PFSK-1 (cell line): ENCODE results near the gene FKBP8.

Experiments used
- FOXP2 ChIP-seq: optimal IDR thresholded peaks from 2 replicates; pipeline ENCODE3; 2011; ENCODE audit warnings: borderline replicate concordance, control low read depth, inconsistent platforms; ENCODE audit not compliant: insufficient read depth; ENCODE audit errors: extremely low read length, extremely low read depth
- POLR2AphosphoS5 ChIP-seq: IDR thresholded peaks from 2 replicates; pipeline ENCODE4 v1.6.1; 2012; ENCODE audit warnings: low read depth, mild to moderate bottlenecking, control low read depth, low read length, moderate library complexity
- TAF1 ChIP-seq: IDR thresholded peaks from 2 replicates; pipeline ENCODE4 v1.6.1; 2012; ENCODE audit warnings: low read length, control low read depth, borderline replicate concordance; ENCODE audit not compliant: insufficient read depth
- TF ChIP-seq, protein P1 (sequence below), 2 experiments: IDR thresholded peaks; 2 replicates each; pipeline versions ENCODE4 v1.6.1 to v1.8.0; 2011 to 2012; ENCODE audit warnings: low read depth in 2 of 2, low read length in 2 of 2, control low read depth in 1 of 2, inconsistent platforms in 1 of 2, mild to moderate bottlenecking in 1 of 2, moderate library complexity in 1 of 2; ENCODE audit not compliant: insufficient read depth in 1 of 2

DNA sequence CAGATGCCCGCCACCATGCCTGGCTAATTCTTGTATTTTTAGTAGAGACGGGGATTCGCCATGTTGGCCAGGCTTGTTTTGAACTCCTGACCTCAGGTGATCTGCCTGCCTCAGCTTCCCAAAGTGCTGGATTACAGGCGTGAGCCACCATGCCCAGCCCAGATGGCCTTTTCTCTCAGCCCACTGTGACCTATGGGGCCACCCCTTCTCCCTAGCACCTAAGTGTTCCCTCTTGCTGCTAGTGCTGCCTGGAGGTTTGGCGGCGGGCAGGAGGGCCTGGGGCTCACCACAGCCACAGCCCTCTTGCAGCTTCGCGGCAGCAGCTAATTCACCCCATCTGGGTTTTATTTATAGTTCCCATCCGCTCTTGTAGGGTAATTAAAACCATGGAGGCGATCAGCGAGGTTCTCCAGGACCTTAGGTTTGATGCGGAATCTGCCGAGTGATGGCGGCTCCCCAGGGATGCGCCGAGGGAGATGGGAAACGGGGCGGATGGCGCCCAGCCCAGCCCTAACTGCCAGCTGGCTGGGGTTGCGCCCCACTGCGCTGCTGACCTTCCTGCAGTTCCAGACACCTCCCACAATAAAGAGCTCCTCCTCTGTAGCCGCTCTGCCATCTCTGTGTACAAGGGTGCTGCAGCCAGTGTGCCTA lies 48.5 kb upstream of the FKBP8 start:
- TF ChIP-seq, protein P1, sequence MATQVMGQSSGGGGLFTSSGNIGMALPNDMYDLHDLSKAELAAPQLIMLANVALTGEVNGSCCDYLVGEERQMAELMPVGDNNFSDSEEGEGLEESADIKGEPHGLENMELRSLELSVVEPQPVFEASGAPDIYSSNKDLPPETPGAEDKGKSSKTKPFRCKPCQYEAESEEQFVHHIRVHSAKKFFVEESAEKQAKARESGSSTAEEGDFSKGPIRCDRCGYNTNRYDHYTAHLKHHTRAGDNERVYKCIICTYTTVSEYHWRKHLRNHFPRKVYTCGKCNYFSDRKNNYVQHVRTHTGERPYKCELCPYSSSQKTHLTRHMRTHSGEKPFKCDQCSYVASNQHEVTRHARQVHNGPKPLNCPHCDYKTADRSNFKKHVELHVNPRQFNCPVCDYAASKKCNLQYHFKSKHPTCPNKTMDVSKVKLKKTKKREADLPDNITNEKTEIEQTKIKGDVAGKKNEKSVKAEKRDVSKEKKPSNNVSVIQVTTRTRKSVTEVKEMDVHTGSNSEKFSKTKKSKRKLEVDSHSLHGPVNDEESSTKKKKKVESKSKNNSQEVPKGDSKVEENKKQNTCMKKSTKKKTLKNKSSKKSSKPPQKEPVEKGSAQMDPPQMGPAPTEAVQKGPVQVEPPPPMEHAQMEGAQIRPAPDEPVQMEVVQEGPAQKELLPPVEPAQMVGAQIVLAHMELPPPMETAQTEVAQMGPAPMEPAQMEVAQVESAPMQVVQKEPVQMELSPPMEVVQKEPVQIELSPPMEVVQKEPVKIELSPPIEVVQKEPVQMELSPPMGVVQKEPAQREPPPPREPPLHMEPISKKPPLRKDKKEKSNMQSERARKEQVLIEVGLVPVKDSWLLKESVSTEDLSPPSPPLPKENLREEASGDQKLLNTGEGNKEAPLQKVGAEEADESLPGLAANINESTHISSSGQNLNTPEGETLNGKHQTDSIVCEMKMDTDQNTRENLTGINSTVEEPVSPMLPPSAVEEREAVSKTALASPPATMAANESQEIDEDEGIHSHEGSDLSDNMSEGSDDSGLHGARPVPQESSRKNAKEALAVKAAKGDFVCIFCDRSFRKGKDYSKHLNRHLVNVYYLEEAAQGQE (IDR thresholded peaks at IDR 0.05; ENCODE audit: insufficient read depth in 1 of 2, low read depth in 2 of 2, low read length in 2 of 2), result no peak
- TF ChIP-seq POLR2AphosphoS5 (peak; percentile 31; the same call in 1 of the 2 replicates), FOXP2 (peak; percentile 32), TAF1 (no peak)
